ENCODE results near the gene CD244. TPM values are rescaled to one million over a fixed set of nuclear protein-coding genes. Genes with fewer than 3 reads are reported as not detected.

The CD244 gene
- total RNA-seq, 1 donor from 2014 or later = not detected

GRCh38 chr1:160800142-160800541, 62.5 kb downstream of the CD244 start:
- no peak for TF ChIP-seq CTCF (IDR thresholded peaks at IDR 0.05; ENCODE audit: unreplicated experiment)
- no peaks in the 10 kb centered on the region for H3K36me3 Mint-ChIP-seq (ENCODE audit: insufficient read depth)
- no peaks in the 10 kb centered on the region for H3K27me3 Mint-ChIP-seq
- H3K4me3 Mint-ChIP-seq (ENCODE audit: low read depth) = no peak overlapping the region
- no peak for DNase-seq (ENCODE audit: low spot score, unreplicated experiment)
- no peak overlapping the region for H3K27ac Mint-ChIP-seq
- H3K9me3 Mint-ChIP-seq (ENCODE audit: low read depth) = peaks cover 9% of the 10 kb centered on the region
- no peaks in the 10 kb centered on the region for H3K4me1 Mint-ChIP-seq (ENCODE audit: low read depth)

GRCh38 chr1:160799641-160800040, 63.0 kb downstream of the CD244 start:
- Mint-ChIP-seq H3K27ac (no peak overlapping the region), H3K4me3 (ENCODE audit: low read depth) (no peak overlapping the region), H3K9me3 (ENCODE audit: low read depth) (peaks cover 6% of the 10 kb centered on the region), H3K27me3 (no peaks in the 10 kb centered on the region), H3K36me3 (ENCODE audit: insufficient read depth) (no peaks in the 10 kb centered on the region), H3K4me1 (ENCODE audit: low read depth) (no peaks in the 10 kb centered on the region)
- no peak for TF ChIP-seq CTCF (IDR thresholded peaks at IDR 0.05; ENCODE audit: unreplicated experiment)
- DNase-seq (ENCODE audit: low spot score, unreplicated experiment) = no peak

GRCh38 chr1:160798439-160798838, 64.2 kb downstream of the CD244 start:
- no peaks in the 10 kb centered on the region for H3K36me3 Mint-ChIP-seq (ENCODE audit: insufficient read depth)
- H3K27ac Mint-ChIP-seq = no peak overlapping the region
- no peak for TF ChIP-seq CTCF (IDR thresholded peaks at IDR 0.05; ENCODE audit: unreplicated experiment)
- no peaks in the 10 kb centered on the region for H3K4me1 Mint-ChIP-seq (ENCODE audit: low read depth)
- H3K9me3 Mint-ChIP-seq (ENCODE audit: low read depth) = no peaks in the 10 kb centered on the region
- DNase-seq (ENCODE audit: low spot score, unreplicated experiment) = no peak
- H3K4me3 Mint-ChIP-seq (ENCODE audit: low read depth) = no peak overlapping the region
- no peaks in the 10 kb centered on the region for H3K27me3 Mint-ChIP-seq

- no peak overlapping the region for H3K4me3 Mint-ChIP-seq (ENCODE audit: low read depth)
- DNase-seq (ENCODE audit: low spot score, unreplicated experiment) = no peak
- H3K27me3 Mint-ChIP-seq = no peaks in the 10 kb centered on the region
- no peaks in the 10 kb centered on the region for H3K36me3 Mint-ChIP-seq (ENCODE audit: insufficient read depth)
- H3K9me3 Mint-ChIP-seq (ENCODE audit: low read depth) = no peaks in the 10 kb centered on the region
- TF ChIP-seq CTCF (IDR thresholded peaks at IDR 0.05; ENCODE audit: unreplicated experiment) = no peak
- no peak overlapping the region for H3K27ac Mint-ChIP-seq
- H3K4me1 Mint-ChIP-seq (ENCODE audit: low read depth) = no peaks in the 10 kb centered on the region
These were observed 64.8 kb downstream of the CD244 start for GRCh38 chr1:160797861-160798273.

GRCh38 chr1:160797271-160797709, 65.4 kb downstream of the CD244 start:
- H3K4me1 Mint-ChIP-seq (ENCODE audit: low read depth) = no peaks in the 10 kb centered on the region
- no peak for DNase-seq (ENCODE audit: low spot score, unreplicated experiment)
- no peak overlapping the region for H3K27ac Mint-ChIP-seq
- no peaks in the 10 kb centered on the region for H3K36me3 Mint-ChIP-seq (ENCODE audit: insufficient read depth)
- no peak overlapping the region for H3K4me3 Mint-ChIP-seq (ENCODE audit: low read depth)
- H3K27me3 Mint-ChIP-seq = no peaks in the 10 kb centered on the region
- TF ChIP-seq CTCF (IDR thresholded peaks at IDR 0.05; ENCODE audit: unreplicated experiment) = no peak
- no peaks in the 10 kb centered on the region for H3K9me3 Mint-ChIP-seq (ENCODE audit: low read depth)
